Left ventricle myocardium inferior (tissue), 1 donor: ENCODE results near the gene ALDH3A2. TPM values are rescaled to one million over a fixed set of nuclear protein-coding genes. Genes with fewer than 3 reads are reported as not detected.
A peak's percentile ranks its signal among the peaks of the same experiment; 100 is the strongest.

Experiments
- DNase-seq: peaks from one replicate; pipeline ENCODE4 v3.0.0-alpha.2; 2020
- H3K27ac ChIP-seq: fragments of 200-600 bp; replicated peaks from 2 replicates; pipeline ENCODE4 v1.8.0; 2021
- H3K27me3 ChIP-seq: fragments of 200-600 bp; 2 replicates; pipeline ENCODE4 v1.8.0; 2021; ENCODE audit warnings: low read depth
- H3K36me3 ChIP-seq: fragments of 200-600 bp; 2 replicates; pipeline ENCODE4 v1.8.0; 2021
- H3K4me1 ChIP-seq: fragments of 200-600 bp; 2 replicates; pipeline ENCODE4 v1.8.0; 2021
- H3K4me3 ChIP-seq: fragments of 200-600 bp; 2 replicates; pipeline ENCODE4 v1.8.0; 2021; ENCODE audit warnings: mild to moderate bottlenecking, moderate library complexity
- H3K9me3 ChIP-seq: fragments of 200-600 bp; replicated peaks from 2 replicates; pipeline ENCODE4 v1.8.0; 2021
- intact Hi-C: fragments of 100-400 bp; cut with micrococcal nuclease; formaldehyde crosslinking; loops from one replicate; pipeline ENCODE4 v1.11.0; 2022
- long read RNA-seq: library from polyadenylated mRNA; unstranded; transcript quantifications from one replicate; pipeline ENCODE4 v2.0.0, GENCODE V29; 2021
- total RNA-seq: library from RNA; stranded (reverse); fragmentation: NEBNext Ultra II Directional; extraction: Animal tissue kit (Norgen Biotek cat#: 25700); gene quantifications from one replicate; pipeline ENCODE4 v1.2.1, GENCODE V29; 2021
- TF ChIP-seq, protein P1 (sequence below): fragments of 200-600 bp; IDR thresholded peaks from 2 replicates; pipeline ENCODE4 v1.8.0; 2021; ENCODE audit warnings: antibody characterized with exemption, mild to moderate bottlenecking, borderline replicate concordance
- donor health status: DM: no; HTN: yes; CAD: no; lungs with severe emphysema.

Gene ALDH3A2
- 65.2 TPM for total RNA-seq
- long read RNA-seq, transcript ALDH3A2-201 (10 exons, 3,928 nt), result major isoform, 108 of 140 reads
- long read RNA-seq, transcript ALDH3A2-202 (11 exons, 3,828 nt), result minor isoform, 11 of 140 reads
- long read RNA-seq, partial matches to known transcripts, result 7 of 140 reads
- long read RNA-seq, other reads (novel, unspliced or antisense), result 11 of 140 reads

DNA sequence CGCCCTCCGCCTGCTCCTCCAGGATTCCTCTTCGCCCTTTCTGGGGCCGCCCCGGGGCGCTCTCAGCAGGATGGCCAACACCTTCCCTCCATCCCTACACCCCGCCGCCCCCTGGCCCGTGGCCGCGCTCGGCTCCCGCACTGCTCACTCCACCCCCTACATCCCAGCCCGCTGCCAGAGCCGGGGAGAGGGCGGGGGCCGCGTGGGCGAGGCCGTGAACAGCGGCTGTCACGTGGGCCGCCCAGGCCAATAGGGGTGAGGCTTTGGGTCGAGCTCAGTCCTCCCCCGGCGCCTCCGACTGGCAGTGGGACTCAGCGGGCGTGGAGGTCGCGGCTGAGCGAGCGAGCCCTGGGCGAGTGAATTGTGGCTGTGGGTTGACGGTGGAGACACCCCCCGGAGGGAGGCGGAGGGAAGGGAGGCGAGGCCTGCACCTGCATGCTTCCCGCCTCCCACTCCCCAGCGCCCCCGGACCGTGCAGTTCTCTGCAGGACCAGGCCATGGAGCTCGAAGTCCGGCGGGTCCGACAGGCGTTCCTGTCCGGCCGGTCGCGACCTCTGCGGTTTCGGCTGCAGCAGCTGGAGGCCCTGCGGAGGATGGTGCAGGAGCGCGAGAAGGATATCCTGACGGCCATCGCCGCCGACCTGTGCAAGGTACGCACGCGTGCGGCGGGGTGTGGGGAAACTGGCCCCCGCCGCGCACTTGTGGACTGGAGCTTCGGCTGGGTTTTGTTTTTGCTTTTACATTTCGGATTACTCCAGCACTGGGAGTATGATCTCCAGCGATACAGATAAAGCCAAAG is at the start of gene ALDH3A2:
Gene ALDH3A2 (plus strand): TSS at position 277 of the 799 bp plus-strand sequence. CDS start 221 bp downstream, at position 498.
- H3K9me3 ChIP-seq, result no peaks in the 10 kb centered on the region
- H3K27ac ChIP-seq, result peak within 1 kb of the TSS; percentile 97
- no peaks in the 10 kb centered on the region for H3K27me3 ChIP-seq
- peak within 1 kb of the TSS; percentile 89 for H3K4me3 ChIP-seq
- peaks cover 69% of the 10 kb centered on the region for H3K4me1 ChIP-seq
- H3K36me3 ChIP-seq, result peaks cover 8% of the 10 kb centered on the region
- TF ChIP-seq, protein P1, sequence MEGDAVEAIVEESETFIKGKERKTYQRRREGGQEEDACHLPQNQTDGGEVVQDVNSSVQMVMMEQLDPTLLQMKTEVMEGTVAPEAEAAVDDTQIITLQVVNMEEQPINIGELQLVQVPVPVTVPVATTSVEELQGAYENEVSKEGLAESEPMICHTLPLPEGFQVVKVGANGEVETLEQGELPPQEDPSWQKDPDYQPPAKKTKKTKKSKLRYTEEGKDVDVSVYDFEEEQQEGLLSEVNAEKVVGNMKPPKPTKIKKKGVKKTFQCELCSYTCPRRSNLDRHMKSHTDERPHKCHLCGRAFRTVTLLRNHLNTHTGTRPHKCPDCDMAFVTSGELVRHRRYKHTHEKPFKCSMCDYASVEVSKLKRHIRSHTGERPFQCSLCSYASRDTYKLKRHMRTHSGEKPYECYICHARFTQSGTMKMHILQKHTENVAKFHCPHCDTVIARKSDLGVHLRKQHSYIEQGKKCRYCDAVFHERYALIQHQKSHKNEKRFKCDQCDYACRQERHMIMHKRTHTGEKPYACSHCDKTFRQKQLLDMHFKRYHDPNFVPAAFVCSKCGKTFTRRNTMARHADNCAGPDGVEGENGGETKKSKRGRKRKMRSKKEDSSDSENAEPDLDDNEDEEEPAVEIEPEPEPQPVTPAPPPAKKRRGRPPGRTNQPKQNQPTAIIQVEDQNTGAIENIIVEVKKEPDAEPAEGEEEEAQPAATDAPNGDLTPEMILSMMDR, result peak; percentile 22
- intact Hi-C loops, result no loop called here
- peak; percentile 98 for DNase-seq

DNA sequence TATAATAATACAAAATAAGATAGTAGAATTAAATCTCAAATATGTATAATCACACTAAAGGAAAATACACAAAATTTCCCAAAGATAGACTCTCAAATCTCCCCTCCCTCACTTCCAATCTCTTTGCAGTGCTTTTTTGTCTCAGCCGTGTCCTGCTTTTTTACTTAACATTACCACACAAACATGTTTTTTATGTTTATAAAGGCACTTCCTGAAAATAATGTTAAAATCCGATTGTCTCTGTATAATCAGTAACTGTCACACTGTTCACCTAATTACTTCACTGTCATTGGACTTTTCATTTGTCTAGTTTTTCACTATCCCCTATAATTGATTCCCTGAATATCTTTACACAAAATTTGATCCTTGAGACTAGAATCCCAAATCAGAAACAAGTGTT is 38.2 kb upstream of the ALDH3A2 start:
- H3K27ac ChIP-seq, result no peak overlapping the region
- H3K4me1 ChIP-seq, result no peaks in the 10 kb centered on the region
- no peaks in the 10 kb centered on the region for H3K27me3 ChIP-seq
- H3K4me3 ChIP-seq, result no peak overlapping the region
- H3K9me3 ChIP-seq, result no peaks in the 10 kb centered on the region
- no peaks in the 10 kb centered on the region for H3K36me3 ChIP-seq
- DNase-seq, result no peak
- TF ChIP-seq, protein P1, result no peak
- intact Hi-C loops, result no loop called here

- intact Hi-C loops, result no loop called here
- Histone ChIP-seq H3K36me3 (no peaks in the 10 kb centered on the region), H3K9me3 (no peaks in the 10 kb centered on the region), H3K4me3 (no peak overlapping the region), H3K27ac (no peak overlapping the region), H3K27me3 (no peaks in the 10 kb centered on the region), H3K4me1 (no peaks in the 10 kb centered on the region)
- DNase-seq, result no peak
- TF ChIP-seq, protein P1, result no peak
Measured at GRCh38 chr17:19610879-19611278, 37.7 kb upstream of the ALDH3A2 start.

DNA sequence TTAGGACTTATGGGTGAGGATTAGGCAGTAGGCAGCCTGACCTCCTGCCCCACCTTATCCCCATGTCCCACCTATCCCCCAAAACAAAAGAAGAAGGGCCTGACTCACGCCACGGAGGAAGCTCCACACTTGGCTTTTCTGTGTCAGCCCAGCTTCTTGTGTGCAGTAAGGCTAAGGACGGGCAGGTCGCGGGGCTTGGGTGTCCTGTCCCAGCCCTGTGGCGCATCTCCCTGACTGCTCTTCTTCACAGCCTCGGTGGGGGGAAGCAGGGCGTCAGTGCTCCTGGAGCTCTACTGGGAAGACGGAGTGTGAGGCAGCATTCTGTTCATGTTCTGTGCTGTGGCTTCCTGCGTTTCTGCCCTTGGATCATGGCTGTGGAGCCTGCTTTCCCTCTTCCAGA is 34.6 kb upstream of the ALDH3A2 start:
- Histone ChIP-seq H3K9me3 (peaks cover 21% of the 10 kb centered on the region), H3K27ac (no peak overlapping the region), H3K4me3 (no peak overlapping the region), H3K27me3 (no peaks in the 10 kb centered on the region), H3K4me1 (no peaks in the 10 kb centered on the region), H3K36me3 (no peaks in the 10 kb centered on the region)
- TF ChIP-seq, protein P1, result no peak
- no peak for DNase-seq
- intact Hi-C loops, result no loop called here

DNA sequence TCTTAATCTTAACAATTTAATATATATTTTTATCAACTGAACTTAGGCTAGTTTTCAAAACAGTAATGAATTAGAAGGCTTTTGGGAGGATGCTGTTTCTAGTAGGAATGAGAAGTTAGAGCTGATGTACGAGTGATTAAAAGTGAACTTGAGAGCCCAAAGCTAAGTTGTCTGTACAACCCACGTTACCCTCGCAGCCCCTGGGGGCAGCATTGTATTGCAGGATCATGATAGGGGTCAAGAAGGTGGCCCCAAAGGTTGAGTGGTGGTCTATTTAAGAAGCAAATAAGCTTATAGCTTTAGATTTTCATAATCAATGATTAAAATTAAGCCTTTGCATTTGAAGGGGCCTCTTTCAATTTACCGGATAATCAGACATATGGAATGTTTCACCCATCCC is 33.7 kb upstream of the ALDH3A2 start:
- TF ChIP-seq, protein P1, result peak; percentile 17
- Histone ChIP-seq H3K27ac (no peak overlapping the region), H3K4me3 (no peak overlapping the region), H3K4me1 (no peaks in the 10 kb centered on the region), H3K9me3 (peaks cover 30% of the 10 kb centered on the region), H3K27me3 (no peaks in the 10 kb centered on the region), H3K36me3 (no peaks in the 10 kb centered on the region)
- no peak for DNase-seq
- intact Hi-C loops, result no loop called here
